ENCODE measurements around the gene PPFIA2.

Gene PPFIA2

GRCh38 chr12:81231574-81232368 is 527.4 kb downstream of the PPFIA2 start:
- no peak overlapping the region for H3K27ac ChIP-seq
- TF ChIP-seq ZFX (IDR thresholded peaks at IDR 0.05) (no peak), CTCF (conservative IDR thresholded peaks at IDR 0.05) (no peak)

- TF ChIP-seq CTCF (conservative IDR thresholded peaks at IDR 0.05) = no peak
- no peak for TF ChIP-seq ZFX (IDR thresholded peaks at IDR 0.05)
- H3K27ac ChIP-seq = no peak overlapping the region
Observed at GRCh38 chr12:81229759-81230158, 529.4 kb downstream of the PPFIA2 start.

- TF ChIP-seq CTCF (conservative IDR thresholded peaks at IDR 0.05) (no peak), ZFX (IDR thresholded peaks at IDR 0.05) (no peak)
- H3K27ac ChIP-seq = no peak overlapping the region
Observed at GRCh38 chr12:81224626-81225025, 534.5 kb downstream of the PPFIA2 start.

GRCh38 chr12:81222846-81223592 is 536.1 kb downstream of the PPFIA2 start:
- no peak overlapping the region for H3K27ac ChIP-seq
- TF ChIP-seq ZFX (IDR thresholded peaks at IDR 0.05) (no peak), CTCF (conservative IDR thresholded peaks at IDR 0.05) (no peak)

- H3K27ac ChIP-seq = no peak overlapping the region
- no peak for TF ChIP-seq ZFX (IDR thresholded peaks at IDR 0.05)
- TF ChIP-seq CTCF (conservative IDR thresholded peaks at IDR 0.05) = no peak
Observed at GRCh38 chr12:81221681-81222080, 537.5 kb downstream of the PPFIA2 start.

GRCh38 chr12:81216739-81217138 is 542.4 kb downstream of the PPFIA2 start:
- no peak for TF ChIP-seq CTCF (conservative IDR thresholded peaks at IDR 0.05)
- no peak overlapping the region for H3K27ac ChIP-seq

- no peak for TF ChIP-seq ZFX (IDR thresholded peaks at IDR 0.05)
- TF ChIP-seq CTCF (conservative IDR thresholded peaks at IDR 0.05) = no peak
- H3K27ac ChIP-seq = no peak overlapping the region
Observed at GRCh38 chr12:81212996-81213696, 546.0 kb downstream of the PPFIA2 start.
